HepG2 (cell line): ENCODE measurements around the gene KCNIP4. TPM values are rescaled to one million over a fixed set of nuclear protein-coding genes. Genes with fewer than 3 reads are reported as not detected.

Experiments
- ATAC-seq: fragments of 200-7000 bp; cut with Tn5 transposase; 3 replicates; pipeline ENCODE4 v1.9.1; 2020; ENCODE audit warnings: mild to moderate bottlenecking, moderate library complexity
- BruUV-seq: library from RNA; stranded (reverse); fragments of 400-500 nt; replicated peaks from 2 replicates; lab custom pipeline; 2021; lab: Mats Ljungman, UMichigan
- CTCF ChIA-PET: fragments of 300-600 bp; formaldehyde crosslinking; extraction: SDS; loops from one replicate; lab custom pipeline; 2021; ENCODE audit warnings: low total read pairs, inconsistent platforms, low intra/inter-chr PET ratio; lab: Yijun Ruan, JAX
- POLR2A ChIA-PET: fragments of 350-600 bp; sonication (Branson Sonifier 250); formaldehyde crosslinking; loops from one replicate; lab custom pipeline; 2020; ENCODE audit warnings: antibody characterized with exemption, inconsistent platforms; lab: Yijun Ruan, JAX
- DNase-seq: peaks from one replicate; pipeline ENCODE4 v3.0.0-alpha.2; 2015; ENCODE audit warnings: low spot score
- FAIRE-seq: peaks from 3 replicates; lab custom pipeline; 2011; peaks lifted over from hg19 to GRCh38; lab: Jason Lieb, UNC
- H2AFZ ChIP-seq: one replicate; pipeline ENCODE4 v1.6.1; 2011; ENCODE audit warnings: low read length, inconsistent platforms
- H3K27ac ChIP-seq: fragments of 300-600 bp; 3 replicates; pipeline ENCODE4 v1.8.0; 2011; ENCODE audit warnings: mixed run types, mild to moderate bottlenecking, mixed read lengths, low read length, inconsistent platforms; ENCODE audit not compliant: insufficient read depth; ENCODE audit errors: extremely low read length
- H3K27me3 ChIP-seq, 2 experiments: fragments of 200-600 bp in 1 of 2; 2 replicates in 1 of 2; 3 replicates in 1 of 2; pipeline versions ENCODE4 v1.6.0 to v1.8.0; 2011; ENCODE audit warnings: low read length in 2 of 2, mild to moderate bottlenecking in 2 of 2, moderate library complexity in 2 of 2, inconsistent platforms in 1 of 2; ENCODE audit not compliant: insufficient read depth in 2 of 2, control insufficient read depth in 1 of 2
- H3K36me3 ChIP-seq, 2 experiments: fragments of 200-600 bp in 1 of 2; replicated peaks in 1 of 2; 2 replicates in 1 of 2; 3 replicates in 1 of 2; pipeline versions ENCODE4 v1.5.1 to v1.8.0; 2011; ENCODE audit warnings: low read length in 2 of 2, inconsistent platforms in 1 of 2; ENCODE audit not compliant: insufficient read depth in 2 of 2, control insufficient read depth in 1 of 2
- H3K4me1 ChIP-seq: 2 replicates; pipeline ENCODE4 v1.5.1; 2012; ENCODE audit warnings: low read length, inconsistent platforms; ENCODE audit not compliant: insufficient read depth
- H3K4me2 ChIP-seq: 2 replicates; pipeline ENCODE4 v1.6.0; 2011; ENCODE audit warnings: low read depth, low read length, inconsistent platforms
- H3K4me3 ChIP-seq, 3 experiments: fragments of 200-600 bp in 1 of 3; sonication (generic), shearing (Covaris generic) in 1 of 3; replicated peaks in 1 of 3; 2 replicates each; pipeline ENCODE4 v1.5.1; 2011 to 2016; ENCODE audit warnings: low read length in 3 of 3, inconsistent platforms in 2 of 3, low read depth in 2 of 3, mild to moderate bottlenecking in 2 of 3, control low read depth in 1 of 3, mixed read lengths in 1 of 3; ENCODE audit not compliant: insufficient read depth in 1 of 3
- H3K79me2 ChIP-seq: one replicate; pipeline ENCODE4 v1.6.1; 2011; ENCODE audit warnings: low read length, inconsistent platforms; ENCODE audit not compliant: insufficient read depth
- H3K9ac ChIP-seq: 2 replicates; pipeline ENCODE4 v1.6.0; 2011; ENCODE audit warnings: mild to moderate bottlenecking, low read depth, low read length, inconsistent platforms; ENCODE audit not compliant: insufficient read depth
- H3K9me3 ChIP-seq: 2 replicates; pipeline ENCODE4 v1.5.1; 2012; ENCODE audit warnings: mild to moderate bottlenecking, low read length
- H4K20me1 ChIP-seq: 2 replicates; pipeline ENCODE4 v1.6.0; 2011; ENCODE audit warnings: inconsistent platforms, mild to moderate bottlenecking, low read length, moderate library complexity; ENCODE audit not compliant: insufficient read depth
- ATF7 ChIP-seq, 2 experiments: fragments of 450-650 bp in 1 of 2; sonication (generic) in 1 of 2; formaldehyde crosslinking in 1 of 2; IDR thresholded peaks; 2 replicates each; pipeline versions ENCODE4 v1.4.0 to v1.6.1; 2016 to 2020; ENCODE audit warnings: antibody characterized with exemption in 1 of 2, mild to moderate bottlenecking in 1 of 2, missing genetic modification reagents in 1 of 2
- ATF7-NPFF ChIP-seq: sonication (generic); formaldehyde crosslinking; IDR thresholded peaks from 2 replicates; pipeline ENCODE4 v1.8.1; 2023; ENCODE audit warnings: mild to moderate bottlenecking, low read depth, missing genetic modification reagents, moderate library complexity
- BRCA1 ChIP-seq: sonication (generic); formaldehyde crosslinking; IDR thresholded peaks from 2 replicates; pipeline ENCODE4 v1.4.0; 2020; ENCODE audit warnings: missing genetic modification reagents
- POGZ ChIP-seq: sonication (generic); formaldehyde crosslinking; IDR thresholded peaks from 2 replicates; pipeline ENCODE4 v1.4.0; 2020; ENCODE audit warnings: mild to moderate bottlenecking, missing genetic modification reagents
- RORA ChIP-seq: sonication (generic); formaldehyde crosslinking; IDR thresholded peaks from 2 replicates; pipeline ENCODE4 v1.5.0; 2020; ENCODE audit warnings: mild to moderate bottlenecking, missing genetic modification reagents, moderate library complexity
- SOX6 ChIP-seq, 2 experiments: fragments of 450-650 bp in 1 of 2; sonication (generic) in 1 of 2; formaldehyde crosslinking in 1 of 2; IDR thresholded peaks; 2 replicates each; pipeline versions ENCODE4 v1.4.0 to v1.6.1; 2017 to 2020; ENCODE audit warnings: antibody characterized with exemption in 1 of 2, mild to moderate bottlenecking in 1 of 2, missing genetic modification reagents in 1 of 2
- SRSF9 ChIP-seq: fragments of 200-400 bp; formaldehyde crosslinking; IDR thresholded peaks from 2 replicates; pipeline ENCODE4 v1.6.1; 2018; ENCODE audit warnings: borderline replicate concordance, mild to moderate bottlenecking, low read depth, low read length; ENCODE audit not compliant: insufficient read depth, poor library complexity, severe bottlenecking
- ZNF143 ChIP-seq: sonication (generic); formaldehyde crosslinking; IDR thresholded peaks from 2 replicates; pipeline ENCODE4 v1.4.0; 2020; ENCODE audit warnings: missing genetic modification reagents
- ZNF256 ChIP-seq: sonication (generic); formaldehyde crosslinking; conservative IDR thresholded peaks from 2 replicates; pipeline ENCODE4 v1.4.0; 2020; ENCODE audit warnings: missing genetic modification reagents
- ZNF850 ChIP-seq: sonication (generic); formaldehyde crosslinking; conservative IDR thresholded peaks from 2 replicates; pipeline ENCODE4 v1.9.0; 2021; ENCODE audit warnings: mild to moderate bottlenecking, missing genetic modification reagents
- WGBS: methylation state at CpG from one replicate; pipeline ENCODE4 v1.1.6; 2017; ENCODE audit warnings: low lambda C conversion rate; 5-methylcytosine and 5-hydroxymethylcytosine counted together
- in situ Hi-C: cut with HindIII; loops from 2 replicates; pipeline ENCODE4 v1.10.0; 2017; ENCODE audit warnings: low pct_unique_long_range_greater_than_20kb; ENCODE audit not compliant: extremely low pct_ligation_motif_present
- intact Hi-C: fragments of 100-400 bp; cut with micrococcal nuclease; formaldehyde crosslinking; loops from one replicate; pipeline ENCODE4 v1.10.0; 2022; ENCODE audit not compliant: unreplicated experiment
- polyA plus RNA-seq, 8 experiments: library from polyadenylated mRNA; depleted of rRNA in 3 of 8; stranded (reverse) in 7 of 8; unstranded in 1 of 8; fragments of >200 nt; fragmentation: Illumina TruSeq in 4 of 8; extraction: Trizol in 4 of 8; gene quantifications; 2 replicates each; pipeline versions ENCODE4 v1.2.1 to v1.2.3, GENCODE V29; 2011 to 2016; ENCODE audit warnings: low read depth in 4 of 8, missing spikeins in 1 of 8, mixed read lengths in 1 of 8; ENCODE audit not compliant: insufficient read depth in 1 of 8
- total RNA-seq, 5 experiments: library from RNA; depleted of rRNA; stranded (reverse); fragments of >200 nt; fragmentation: Illumina TruSeq; extraction: Trizol; gene quantifications; 2 replicates each; pipeline ENCODE4 v1.2.3, GENCODE V29; 2016; ENCODE audit warnings: low read depth in 1 of 5
- TF ChIP-seq, protein P1 (sequence below): sonication (generic); formaldehyde crosslinking; IDR thresholded peaks from 2 replicates; pipeline ENCODE4 v1.5.1; 2020; ENCODE audit warnings: mild to moderate bottlenecking, missing genetic modification reagents

KCNIP4 gene
- total and polyA plus RNA-seq, 2 of the 13 experiments (the other 11 are each of a cell fraction or from before 2014, with no cell fraction given) = 0.09 TPM; not detected in 1

GRCh38 chr4:21692241-21692640, 256.3 kb downstream of the KCNIP4 start:
- intact Hi-C loops (no loop called here), in situ Hi-C loops (no loop called here)
- WGBS = 0% methylated on average over 1 of the region's 1 CpG

More at GRCh38 chr4:21692241-21692640, 256.3 kb downstream of the KCNIP4 start:
- H2AFZ ChIP-seq = no peak overlapping the region
- no TSS peak for BruUV-seq
- no peak overlapping the region for H3K27ac ChIP-seq
- no peak for TF ChIP-seq ZNF256 (CRISPR knock-in tag)
- no peak for TF ChIP-seq ATF7-NPFF (CRISPR knock-in tag)
- TF ChIP-seq, protein P1, sequence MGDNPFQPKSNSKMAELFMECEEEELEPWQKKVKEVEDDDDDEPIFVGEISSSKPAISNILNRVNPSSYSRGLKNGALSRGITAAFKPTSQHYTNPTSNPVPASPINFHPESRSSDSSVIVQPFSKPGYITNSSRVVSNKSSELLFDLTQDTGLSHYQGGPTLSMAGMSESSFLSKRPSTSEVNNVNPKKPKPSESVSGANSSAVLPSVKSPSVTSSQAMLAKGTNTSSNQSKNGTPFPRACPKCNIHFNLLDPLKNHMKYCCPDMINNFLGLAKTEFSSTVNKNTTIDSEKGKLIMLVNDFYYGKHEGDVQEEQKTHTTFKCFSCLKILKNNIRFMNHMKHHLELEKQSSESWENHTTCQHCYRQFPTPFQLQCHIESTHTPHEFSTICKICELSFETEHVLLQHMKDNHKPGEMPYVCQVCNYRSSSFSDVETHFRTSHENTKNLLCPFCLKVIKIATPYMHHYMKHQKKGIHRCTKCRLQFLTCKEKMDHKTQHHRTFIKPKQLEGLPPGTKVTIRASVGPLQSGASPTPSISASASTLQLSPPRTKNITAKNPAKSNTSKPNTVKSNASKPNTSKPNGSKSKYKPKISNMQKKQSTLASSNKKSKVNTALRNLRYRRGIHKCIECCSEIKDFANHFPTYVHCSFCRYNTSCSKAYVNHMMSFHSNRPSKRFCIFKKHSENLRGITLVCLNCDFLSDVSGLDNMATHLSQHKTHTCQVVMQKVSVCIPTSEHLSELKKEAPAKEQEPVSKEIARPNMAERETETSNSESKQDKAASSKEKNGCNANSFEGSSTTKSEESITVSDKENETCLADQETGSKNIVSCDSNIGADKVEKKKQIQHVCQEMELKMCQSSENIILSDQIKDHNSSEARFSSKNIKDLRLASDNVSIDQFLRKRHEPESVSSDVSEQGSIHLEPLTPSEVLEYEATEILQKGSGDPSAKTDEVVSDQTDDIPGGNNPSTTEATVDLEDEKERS = no peak
- no peak for TF ChIP-seq SOX6 (IDR thresholded peaks at IDR 0.05)
- no peak for TF ChIP-seq SOX6 (CRISPR knock-in tag; IDR thresholded peaks at IDR 0.05)
- no peak for TF ChIP-seq ZNF850 (CRISPR knock-in tag)
- TF ChIP-seq SRSF9 = no peak
- no peak for TF ChIP-seq BRCA1 (CRISPR knock-in tag)
- TF ChIP-seq ATF7 (IDR thresholded peaks at IDR 0.05) = no peak
- TF ChIP-seq ATF7 (CRISPR knock-in tag; IDR thresholded peaks at IDR 0.05) = no peak
- TF ChIP-seq RORA (CRISPR knock-in tag) = no peak
- TF ChIP-seq ZNF143 (CRISPR knock-in tag) = no peak
- no peak for TF ChIP-seq POGZ (CRISPR knock-in tag)
- TF ChIP-seq, all 625 proteins: peak for 0
- Histone ChIP-seq H3K27me3 (no peaks in the 10 kb centered on the region; a peak in 1 of 5 replicates), H3K4me3 (no peak overlapping the region), H3K9me3 (no peaks in the 10 kb centered on the region), H3K4me2 (no peak overlapping the region), H3K79me2 (no peaks in the 10 kb centered on the region), H4K20me1 (no peaks in the 10 kb centered on the region), H3K9ac (no peak overlapping the region), H3K4me1 (no peaks in the 10 kb centered on the region), H3K36me3 (no peaks in the 10 kb centered on the region)
- ChIA-PET CTCF (no interaction called here), POLR2A (no interaction called here)
- no peak for FAIRE-seq
- no peak for ATAC-seq
- DNase-seq = no peak
